GM04503 (cell line): ENCODE results near the gene SCNM1.
"Not testable (repeated sequence)": the region's sequence is repeated elsewhere in the genome, so short reads cannot be mapped to it uniquely, and the experiment has no call there.

Source experiments
- DNase-seq: peaks from one replicate; pipeline ENCODE4 v3.0.0-alpha.2; 2012; ENCODE audit warnings: low read depth

Gene SCNM1

DNA sequence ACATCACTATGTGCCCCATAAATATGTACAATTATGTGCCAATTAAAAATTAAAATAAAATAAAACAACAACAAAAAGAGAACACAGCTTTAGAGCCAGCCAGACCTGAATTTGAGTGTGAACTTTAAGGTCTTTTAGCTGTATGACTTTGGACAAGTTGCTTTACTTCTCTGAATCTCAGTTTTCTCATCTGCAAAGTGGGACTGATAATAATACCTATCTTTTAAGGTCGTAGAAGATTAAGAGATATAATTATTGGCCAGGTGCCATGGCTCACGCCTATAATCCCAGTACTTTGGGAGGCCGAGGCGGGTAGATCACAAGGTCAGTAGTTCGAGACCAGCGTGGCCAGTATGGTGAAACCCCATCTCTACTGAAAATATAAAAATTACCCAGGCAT, 27.4 kb downstream of the SCNM1 start:
- DNase-seq, result no peak

DNA sequence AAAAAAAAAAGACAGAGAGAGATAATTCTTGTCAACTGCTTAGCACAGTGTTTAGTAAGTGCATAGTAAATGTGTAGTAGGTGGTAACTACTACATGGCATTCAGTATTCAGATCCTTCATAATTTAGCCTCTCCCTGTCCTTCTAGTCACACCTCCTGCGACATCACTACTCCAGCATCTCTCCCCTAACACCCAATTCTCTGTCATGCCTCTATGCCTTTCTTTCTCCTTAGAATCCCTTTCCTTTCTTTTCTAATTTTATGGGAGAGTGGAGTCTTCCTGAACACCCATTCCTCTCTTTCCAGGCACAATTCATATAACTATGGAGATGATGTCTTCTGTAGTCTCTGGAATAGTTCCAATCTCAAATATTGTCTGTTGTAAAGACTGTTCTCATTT, 27.9 kb downstream of the SCNM1 start:
- DNase-seq, result no peak

DNA sequence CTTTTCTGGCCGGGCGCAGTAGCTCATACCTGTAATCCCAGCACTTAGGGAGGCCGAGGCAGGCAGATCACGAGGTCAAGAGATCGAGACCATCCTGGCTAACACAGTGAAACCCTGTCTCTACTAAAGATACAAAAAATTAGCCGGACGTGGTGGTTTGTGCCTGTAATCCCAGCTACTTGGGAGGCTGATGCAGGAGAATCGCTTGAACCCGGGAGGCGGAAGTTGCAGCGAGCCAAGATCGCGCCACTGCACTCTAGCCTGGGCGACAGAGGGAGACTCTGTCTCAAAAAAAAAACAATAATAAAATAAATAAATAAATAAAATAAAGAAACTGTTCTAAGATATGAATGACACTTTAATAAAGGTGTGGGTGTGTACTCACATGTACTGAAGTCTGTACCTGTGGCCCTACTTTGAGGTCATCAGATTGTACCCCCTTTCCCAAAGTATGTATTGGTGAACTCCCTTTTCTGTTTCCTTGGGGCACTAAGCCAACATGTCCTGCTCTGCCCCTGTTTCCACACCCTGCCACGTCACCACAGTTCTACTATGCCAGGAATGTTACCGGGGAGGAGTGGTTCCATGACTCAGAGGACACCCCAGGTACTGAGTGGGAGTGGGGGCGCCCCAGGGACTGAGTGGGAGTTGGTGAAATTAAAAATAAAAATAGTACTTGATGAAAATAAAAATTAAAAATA, 29.1 kb downstream of the SCNM1 start:
- DNase-seq, result peak; percentile 68

DNA sequence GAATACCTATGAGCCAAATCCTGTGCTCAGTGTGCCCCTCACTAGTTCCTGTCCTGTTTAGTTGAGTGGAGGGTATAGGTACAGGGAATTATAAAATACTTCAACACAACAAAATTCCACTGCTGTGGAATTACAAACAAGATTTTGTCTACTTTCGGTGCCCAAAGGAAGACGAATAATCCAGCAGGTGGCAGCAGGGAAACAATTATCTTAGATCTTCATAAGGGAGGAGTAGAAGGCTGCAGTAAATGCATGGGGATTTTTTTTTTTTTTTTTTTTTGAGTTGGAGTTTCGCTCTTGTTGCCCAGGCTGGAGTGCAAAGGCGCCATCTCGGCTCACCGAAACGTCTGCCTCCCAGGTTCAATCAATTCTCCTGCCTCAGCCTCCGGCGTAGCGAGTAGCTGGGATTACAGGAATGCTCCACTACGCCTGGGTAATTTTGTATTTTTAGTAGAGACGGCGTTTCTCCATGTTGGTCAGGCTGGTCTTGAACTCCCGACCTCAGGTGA, 30.4 kb downstream of the SCNM1 start:
- DNase-seq, result peak; percentile 71

DNA sequence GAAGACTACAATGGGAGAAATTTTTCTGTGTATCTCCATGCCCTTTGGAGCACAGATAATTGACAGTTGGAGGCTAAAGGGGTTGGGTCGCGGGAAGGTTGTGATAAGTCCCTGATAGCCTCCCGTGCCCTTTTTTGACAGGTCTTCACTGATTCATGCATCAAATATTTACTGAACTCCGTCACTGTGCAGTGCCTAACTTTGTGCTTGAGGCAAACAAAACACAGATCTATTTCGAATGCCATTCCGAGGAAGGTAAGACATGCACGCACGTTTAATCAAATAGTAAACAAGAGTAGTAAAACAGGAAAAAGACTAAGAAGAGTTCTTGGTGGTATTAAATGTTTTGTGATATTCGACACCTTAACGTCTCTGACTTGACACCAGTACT, 31.9 kb downstream of the SCNM1 start:
- DNase-seq, result no peak

DNA sequence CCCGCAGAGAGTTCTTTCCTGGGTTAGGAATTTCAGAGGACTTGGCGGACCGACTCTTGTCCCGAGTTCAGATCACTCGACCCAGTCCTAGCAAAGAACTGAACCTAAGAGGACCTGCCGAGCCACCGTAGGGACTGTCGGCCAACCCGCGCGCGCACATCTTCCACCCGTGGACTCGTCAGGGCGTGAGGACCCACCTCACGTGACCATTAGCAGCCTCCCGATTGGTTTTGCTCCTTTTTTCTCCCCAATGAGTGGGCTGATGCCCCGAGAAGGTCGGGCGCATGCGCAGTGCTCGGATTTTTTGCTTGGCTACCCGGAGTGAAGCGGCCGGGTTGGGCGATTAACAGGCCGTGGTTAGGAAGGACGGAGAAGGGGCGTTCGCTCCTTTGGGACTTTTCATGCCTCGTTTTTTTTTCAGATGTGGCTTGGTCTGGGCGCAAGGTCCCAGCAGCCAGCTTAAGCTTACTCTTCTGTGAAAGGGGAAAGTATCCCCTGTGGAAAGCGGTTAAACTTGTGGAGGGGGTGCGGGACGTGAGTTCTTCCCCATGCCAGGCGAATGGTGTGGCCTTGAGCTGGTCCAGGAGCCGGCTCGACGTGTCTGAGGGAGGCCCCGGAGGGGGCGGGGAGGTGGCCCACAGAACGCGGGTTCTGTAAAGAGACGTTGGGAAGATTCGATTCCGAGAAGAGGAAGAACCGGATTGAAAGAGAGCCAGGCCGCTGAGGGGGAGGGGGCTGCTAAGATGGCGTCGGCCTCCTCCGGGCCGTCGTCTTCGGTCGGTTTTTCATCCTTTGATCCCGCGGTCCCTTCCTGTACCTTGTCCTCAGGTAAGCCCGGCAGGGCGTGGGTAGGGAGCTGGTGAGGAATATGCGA, 32.5 kb downstream of the SCNM1 start, which contains the start of gene PIP5K1A:
TSS of gene PIP5K1A (plus strand) at position 299 of the 874 bp plus-strand sequence. CDS start at position 744, 445 bp downstream.
- DNase-seq, result peak; percentile 93

DNA sequence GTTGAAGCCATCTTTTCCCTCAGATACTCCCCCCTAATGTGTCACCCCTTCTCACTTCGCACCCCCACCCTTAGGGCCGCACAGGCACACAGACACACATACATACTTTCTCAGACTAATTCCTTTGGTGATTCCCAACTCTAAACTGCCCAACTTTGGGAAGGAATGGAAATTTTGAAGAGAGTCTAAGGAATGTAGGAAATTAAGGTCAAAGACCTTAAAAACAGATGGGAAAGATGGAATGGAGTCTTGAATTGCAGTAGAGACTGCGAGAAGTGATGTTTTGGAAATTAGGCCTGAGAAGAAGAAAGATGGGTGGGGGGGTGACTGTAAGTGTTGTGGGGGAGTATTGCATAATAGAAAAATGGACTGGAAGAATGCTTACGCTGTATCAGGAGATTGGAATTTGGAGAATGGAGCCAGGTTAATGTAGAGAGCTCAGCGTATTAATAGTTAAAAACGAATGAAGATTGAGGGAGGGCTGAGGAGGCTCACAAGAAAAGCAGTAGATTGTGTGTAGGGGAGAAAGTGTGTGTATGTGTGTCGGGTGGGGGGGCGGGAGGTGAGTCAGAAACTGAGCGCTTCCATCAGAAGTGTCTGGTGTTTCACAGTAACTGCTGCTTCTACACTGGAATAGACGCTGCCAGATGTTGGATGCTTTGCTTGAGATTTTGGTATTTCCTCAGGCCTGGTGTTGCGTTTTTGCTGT, 34.1 kb downstream of the SCNM1 start:
- peak; percentile 74 for DNase-seq

DNA sequence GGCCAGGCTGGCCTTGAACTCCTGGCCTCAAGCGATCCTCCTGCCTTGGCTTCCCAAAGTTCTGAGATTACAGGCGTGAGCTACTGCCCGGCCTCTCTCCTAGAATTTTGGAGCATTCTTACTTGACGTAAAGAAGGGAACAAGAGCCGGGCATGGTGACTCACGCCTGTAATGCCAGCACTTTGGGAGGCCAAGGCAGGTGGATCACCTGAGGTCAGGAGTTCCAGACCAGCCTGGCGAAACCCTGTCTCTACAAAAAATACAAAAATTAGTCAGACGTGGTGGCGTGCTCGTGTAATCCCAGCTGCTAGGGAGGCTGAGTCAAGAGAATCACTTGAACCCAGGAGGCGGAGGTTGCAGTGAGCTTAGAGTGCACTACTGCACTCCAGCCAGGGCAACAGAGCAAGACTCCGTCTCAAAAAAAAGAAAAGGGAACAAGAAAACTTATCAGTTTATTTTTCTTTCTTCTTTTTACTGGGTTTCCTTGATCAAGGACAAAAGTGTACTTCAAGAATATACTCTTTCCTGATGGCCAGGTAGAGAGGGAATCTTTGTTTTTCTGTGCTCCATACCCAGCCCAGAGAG, 39.5 kb downstream of the SCNM1 start:
- not testable (repeated sequence) for DNase-seq

DNA sequence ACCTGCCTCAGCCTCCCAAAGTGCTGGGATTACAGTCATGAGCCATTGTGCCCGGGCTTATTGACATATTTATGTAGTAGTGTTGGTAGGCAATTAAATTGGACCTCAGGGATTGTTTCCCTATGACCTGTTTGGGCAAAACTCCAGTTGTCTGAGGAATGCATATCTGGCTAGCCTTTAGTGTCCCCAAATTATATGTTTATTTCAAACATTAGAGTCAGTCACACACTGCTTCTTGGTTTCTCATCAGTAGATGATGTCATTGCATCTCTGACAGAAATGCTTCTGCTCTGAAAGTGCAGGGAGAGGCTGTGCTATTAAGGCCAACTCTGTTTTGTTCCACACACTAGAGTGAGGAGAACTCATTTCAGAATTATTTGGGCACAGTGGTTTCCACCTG, 44.9 kb downstream of the SCNM1 start:
- DNase-seq, result no peak

DNA sequence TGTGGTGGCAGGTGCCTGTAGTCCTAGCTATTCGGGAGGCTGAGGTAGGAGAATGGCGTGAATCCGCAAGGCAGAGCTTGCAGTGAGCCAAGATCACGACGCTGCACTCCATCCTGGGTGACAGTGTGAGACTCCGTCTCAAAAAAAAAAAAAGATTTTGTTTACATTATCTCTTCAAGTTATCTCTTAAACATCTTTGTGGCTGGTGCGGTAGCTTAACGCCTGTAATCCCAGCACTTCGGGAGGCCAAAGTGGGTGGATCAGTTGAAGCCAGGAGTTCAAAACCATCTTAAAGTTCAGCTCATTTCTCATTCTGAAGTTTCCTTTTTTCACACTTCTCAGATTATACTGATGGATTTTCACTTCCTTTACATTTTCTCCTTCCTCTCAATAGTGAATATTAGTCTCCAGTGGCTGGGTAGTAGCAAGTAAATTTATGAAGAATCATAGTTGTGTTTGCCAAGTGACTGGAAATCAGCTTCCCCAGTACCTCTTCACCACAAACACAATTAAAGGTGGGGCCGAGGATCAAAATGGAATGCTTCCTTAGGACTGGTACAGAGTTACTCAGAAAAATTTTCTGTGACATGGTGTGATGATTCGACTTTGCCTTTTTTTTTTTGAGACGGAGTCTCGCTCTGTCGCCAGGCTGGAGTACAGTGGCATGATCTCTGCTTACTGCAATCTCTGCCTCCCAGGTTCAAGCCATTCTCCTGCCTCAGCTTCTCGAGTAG, 46.2 kb downstream of the SCNM1 start:
- no peak for DNase-seq

DNA sequence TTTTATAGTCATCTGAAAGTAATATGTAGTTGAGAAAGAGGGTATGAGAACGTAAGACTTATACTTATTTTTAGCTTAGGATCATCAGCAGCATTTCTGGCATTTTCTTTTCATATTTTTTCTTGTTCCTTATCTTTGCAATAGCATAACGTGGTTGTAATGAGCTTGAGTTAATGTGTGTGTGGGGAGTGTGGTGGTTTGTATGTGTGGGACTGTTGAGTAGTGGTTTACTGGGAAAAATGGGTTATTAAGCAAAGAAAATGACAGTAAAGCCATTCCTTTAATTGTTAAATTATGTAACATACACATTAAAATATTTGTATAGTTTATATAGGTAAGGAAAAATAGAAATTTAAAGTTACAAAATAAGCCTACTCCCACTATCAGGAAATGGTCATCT, 47.6 kb downstream of the SCNM1 start:
- DNase-seq, result no peak
